GM23338 (cell line): ENCODE data around the gene ERC1. TPM values are rescaled to one million over a fixed set of nuclear protein-coding genes. Genes with fewer than 3 reads are reported as not detected.
"Not testable (repeated sequence)": the region's sequence is repeated elsewhere in the genome, so short reads cannot be mapped to it uniquely, and the experiment has no call there.

Experiments used
- ATAC-seq: fragments of 200-7000 bp; cut with Tn5 transposase; 3 replicates; pipeline ENCODE4 v1.9.1; 2020
- DNase-seq: peaks from one replicate; pipeline ENCODE4 v3.0.0-alpha.2; 2015; ENCODE audit warnings: low spot score
- H2AFZ ChIP-seq: fragments of 200-600 bp; sonication (generic); 2 replicates; pipeline ENCODE4 v1.8.0; 2016; ENCODE audit warnings: antibody characterized with exemption, mild to moderate bottlenecking, moderate library complexity
- H3F3A ChIP-seq: fragments of 200-600 bp; sonication (generic); replicated peaks from 2 replicates; pipeline ENCODE4 v1.8.0; 2017; ENCODE audit warnings: antibody characterized with exemption, mixed run types, low read depth
- H3K27ac ChIP-seq: fragments of 200-600 bp; sonication (generic); 2 replicates; pipeline ENCODE4 v1.6.1; 2016; ENCODE audit warnings: low read depth
- H3K27me3 ChIP-seq: fragments of 200-600 bp; sonication (generic); 2 replicates; pipeline ENCODE4 v1.8.0; 2016; ENCODE audit warnings: mild to moderate bottlenecking, mixed run types, moderate library complexity; ENCODE audit not compliant: insufficient read depth
- H3K36me3 ChIP-seq: fragments of 200-600 bp; sonication (generic); 2 replicates; pipeline ENCODE4 v1.8.0; 2016; ENCODE audit warnings: mild to moderate bottlenecking; ENCODE audit not compliant: insufficient read depth
- H3K4me1 ChIP-seq: fragments of 200-600 bp; sonication (generic); 2 replicates; pipeline ENCODE4 v1.8.0; 2016; ENCODE audit warnings: mild to moderate bottlenecking, moderate library complexity; ENCODE audit not compliant: insufficient read depth
- H3K4me2 ChIP-seq: fragments of 200-600 bp; sonication (generic); 2 replicates; pipeline ENCODE4 v1.7.1; 2017; ENCODE audit warnings: mixed run types
- H3K4me3 ChIP-seq: fragments of 200-600 bp; sonication (generic); 2 replicates; pipeline ENCODE4 v1.6.1; 2016; ENCODE audit warnings: mixed run types
- H3K79me2 ChIP-seq: fragments of 200-600 bp; sonication (generic); replicated peaks from 2 replicates; pipeline ENCODE4 v1.8.0; 2017; ENCODE audit warnings: mild to moderate bottlenecking; ENCODE audit not compliant: insufficient read depth
- H3K9me2 ChIP-seq: fragments of 200-600 bp; sonication (generic); 2 replicates; pipeline ENCODE4 v1.8.0; 2017; ENCODE audit not compliant: insufficient read depth
- H4K20me1 ChIP-seq: fragments of 200-600 bp; sonication (generic); replicated peaks from 2 replicates; pipeline ENCODE4 v1.8.0; 2017; ENCODE audit warnings: mild to moderate bottlenecking; ENCODE audit not compliant: insufficient read depth
- H3K27ac Mint-ChIP-seq: 2 replicates; pipeline ENCODE4 v1.8.0; 2020; ENCODE audit warnings: inconsistent platforms, mild to moderate bottlenecking, moderate library complexity, mixed read lengths
- H3K27me3 Mint-ChIP-seq: 3 replicates; pipeline ENCODE4 v1.8.0; 2022; ENCODE audit warnings: low read depth, mild to moderate bottlenecking, moderate library complexity, mixed read lengths, inconsistent platforms; ENCODE audit not compliant: insufficient read depth, poor library complexity
- H3K36me3 Mint-ChIP-seq: 3 replicates; pipeline ENCODE4 v1.8.0; 2021; ENCODE audit warnings: low read depth, mild to moderate bottlenecking, inconsistent platforms, moderate library complexity, mixed read lengths
- H3K4me1 Mint-ChIP-seq: 3 replicates; pipeline ENCODE4 v1.8.0; 2020; ENCODE audit warnings: mild to moderate bottlenecking, inconsistent platforms, mixed read lengths
- H3K4me3 Mint-ChIP-seq: 3 replicates; pipeline ENCODE4 v1.8.0; 2021; ENCODE audit warnings: moderate library complexity, mild to moderate bottlenecking, inconsistent platforms, mixed read lengths
- H3K9me3 Mint-ChIP-seq: 3 replicates; pipeline ENCODE4 v1.8.0; 2020; ENCODE audit warnings: moderate library complexity, mild to moderate bottlenecking, inconsistent platforms, mixed read lengths
- CREB1 ChIP-seq: fragments of 250-450 bp; sonication (Bioruptor Pico); IDR thresholded peaks from 2 replicates; pipeline ENCODE4 v1.5.0; 2020; ENCODE audit warnings: low read depth, mild to moderate bottlenecking, moderate library complexity
- JUNB ChIP-seq: IDR thresholded peaks from one replicate; pipeline ENCODE4 v1.6.1; 2016; ENCODE audit warnings: antibody characterized with exemption; ENCODE audit not compliant: unreplicated experiment
- NANOG ChIP-seq: IDR thresholded peaks from 2 replicates; pipeline ENCODE4 v1.6.1; 2016; ENCODE audit warnings: antibody characterized with exemption, borderline replicate concordance
- REST ChIP-seq: IDR thresholded peaks from one replicate; pipeline ENCODE4 v1.6.1; 2018; ENCODE audit warnings: antibody characterized with exemption; ENCODE audit not compliant: unreplicated experiment
- STAT1 ChIP-seq: IDR thresholded peaks from one replicate; pipeline ENCODE4 v1.6.1; 2016; ENCODE audit warnings: antibody characterized with exemption; ENCODE audit not compliant: unreplicated experiment
- ZNF114 ChIP-seq: fragments of 250-450 bp; sonication (Bioruptor Pico); IDR thresholded peaks from 2 replicates; pipeline ENCODE4 v1.5.0; 2020; ENCODE audit warnings: mild to moderate bottlenecking, moderate library complexity
- polyA plus RNA-seq: library from polyadenylated mRNA; unstranded; fragments of >200 nt; fragmentation: Nextera tagmentation; extraction: Ambion mirVana; gene quantifications from 2 replicates; pipeline ENCODE4 v1.2.1, GENCODE V29; 2016
- total RNA-seq: library from RNA; depleted of rRNA; stranded (reverse); fragments of >200 nt; shearing (Covaris generic); gene quantifications from 2 replicates; pipeline ENCODE4 v1.2.3, GENCODE V29; 2014
- TF ChIP-seq, protein P1 (sequence below): fragments of 250-450 bp; sonication (Bioruptor Pico); IDR thresholded peaks from 2 replicates; pipeline ENCODE4 v1.5.0; 2020; ENCODE audit warnings: mild to moderate bottlenecking, moderate library complexity
- TF ChIP-seq, protein P2 (sequence below): IDR thresholded peaks from 2 replicates; pipeline ENCODE4 v1.6.1; 2016; ENCODE audit warnings: antibody characterized with exemption

ERC1 gene
- total and polyA plus RNA-seq, 2 experiments from 2014 or later = 28.1 to 35.3 TPM

DNA sequence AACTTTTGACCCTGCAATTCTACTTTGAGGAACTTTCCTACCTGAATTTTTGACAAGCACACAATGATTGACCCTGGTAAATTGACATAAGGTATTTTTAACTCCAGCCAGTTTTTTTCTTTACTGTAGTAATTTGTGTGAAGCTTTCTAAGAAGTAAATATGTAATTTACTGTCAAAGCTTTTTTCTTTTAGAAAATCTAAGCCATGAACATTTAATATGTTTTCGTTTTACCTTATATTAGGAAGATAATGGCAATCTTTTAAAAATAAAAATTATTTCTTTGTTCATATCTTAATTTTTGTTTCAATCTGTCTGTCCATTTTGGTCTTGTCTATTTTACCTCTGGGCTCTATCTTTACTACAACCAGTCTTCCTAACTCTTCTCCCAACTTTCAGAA lies 323.5 kb downstream of the ERC1 start:
- ATAC-seq (no peak), DNase-seq (no peak)
- H3K4me3 Mint-ChIP-seq = no peak overlapping the region
- H3K9me2 ChIP-seq = no peaks in the 10 kb centered on the region
- no peak overlapping the region for H2AFZ ChIP-seq
- no peak overlapping the region for H3K4me3 ChIP-seq
- TF ChIP-seq STAT1 (no peak), ZNF114 (CRISPR knock-in tag) (no peak), REST (no peak), CREB1 (no peak), JUNB (no peak), NANOG (no peak)
- TF ChIP-seq, protein P1, sequence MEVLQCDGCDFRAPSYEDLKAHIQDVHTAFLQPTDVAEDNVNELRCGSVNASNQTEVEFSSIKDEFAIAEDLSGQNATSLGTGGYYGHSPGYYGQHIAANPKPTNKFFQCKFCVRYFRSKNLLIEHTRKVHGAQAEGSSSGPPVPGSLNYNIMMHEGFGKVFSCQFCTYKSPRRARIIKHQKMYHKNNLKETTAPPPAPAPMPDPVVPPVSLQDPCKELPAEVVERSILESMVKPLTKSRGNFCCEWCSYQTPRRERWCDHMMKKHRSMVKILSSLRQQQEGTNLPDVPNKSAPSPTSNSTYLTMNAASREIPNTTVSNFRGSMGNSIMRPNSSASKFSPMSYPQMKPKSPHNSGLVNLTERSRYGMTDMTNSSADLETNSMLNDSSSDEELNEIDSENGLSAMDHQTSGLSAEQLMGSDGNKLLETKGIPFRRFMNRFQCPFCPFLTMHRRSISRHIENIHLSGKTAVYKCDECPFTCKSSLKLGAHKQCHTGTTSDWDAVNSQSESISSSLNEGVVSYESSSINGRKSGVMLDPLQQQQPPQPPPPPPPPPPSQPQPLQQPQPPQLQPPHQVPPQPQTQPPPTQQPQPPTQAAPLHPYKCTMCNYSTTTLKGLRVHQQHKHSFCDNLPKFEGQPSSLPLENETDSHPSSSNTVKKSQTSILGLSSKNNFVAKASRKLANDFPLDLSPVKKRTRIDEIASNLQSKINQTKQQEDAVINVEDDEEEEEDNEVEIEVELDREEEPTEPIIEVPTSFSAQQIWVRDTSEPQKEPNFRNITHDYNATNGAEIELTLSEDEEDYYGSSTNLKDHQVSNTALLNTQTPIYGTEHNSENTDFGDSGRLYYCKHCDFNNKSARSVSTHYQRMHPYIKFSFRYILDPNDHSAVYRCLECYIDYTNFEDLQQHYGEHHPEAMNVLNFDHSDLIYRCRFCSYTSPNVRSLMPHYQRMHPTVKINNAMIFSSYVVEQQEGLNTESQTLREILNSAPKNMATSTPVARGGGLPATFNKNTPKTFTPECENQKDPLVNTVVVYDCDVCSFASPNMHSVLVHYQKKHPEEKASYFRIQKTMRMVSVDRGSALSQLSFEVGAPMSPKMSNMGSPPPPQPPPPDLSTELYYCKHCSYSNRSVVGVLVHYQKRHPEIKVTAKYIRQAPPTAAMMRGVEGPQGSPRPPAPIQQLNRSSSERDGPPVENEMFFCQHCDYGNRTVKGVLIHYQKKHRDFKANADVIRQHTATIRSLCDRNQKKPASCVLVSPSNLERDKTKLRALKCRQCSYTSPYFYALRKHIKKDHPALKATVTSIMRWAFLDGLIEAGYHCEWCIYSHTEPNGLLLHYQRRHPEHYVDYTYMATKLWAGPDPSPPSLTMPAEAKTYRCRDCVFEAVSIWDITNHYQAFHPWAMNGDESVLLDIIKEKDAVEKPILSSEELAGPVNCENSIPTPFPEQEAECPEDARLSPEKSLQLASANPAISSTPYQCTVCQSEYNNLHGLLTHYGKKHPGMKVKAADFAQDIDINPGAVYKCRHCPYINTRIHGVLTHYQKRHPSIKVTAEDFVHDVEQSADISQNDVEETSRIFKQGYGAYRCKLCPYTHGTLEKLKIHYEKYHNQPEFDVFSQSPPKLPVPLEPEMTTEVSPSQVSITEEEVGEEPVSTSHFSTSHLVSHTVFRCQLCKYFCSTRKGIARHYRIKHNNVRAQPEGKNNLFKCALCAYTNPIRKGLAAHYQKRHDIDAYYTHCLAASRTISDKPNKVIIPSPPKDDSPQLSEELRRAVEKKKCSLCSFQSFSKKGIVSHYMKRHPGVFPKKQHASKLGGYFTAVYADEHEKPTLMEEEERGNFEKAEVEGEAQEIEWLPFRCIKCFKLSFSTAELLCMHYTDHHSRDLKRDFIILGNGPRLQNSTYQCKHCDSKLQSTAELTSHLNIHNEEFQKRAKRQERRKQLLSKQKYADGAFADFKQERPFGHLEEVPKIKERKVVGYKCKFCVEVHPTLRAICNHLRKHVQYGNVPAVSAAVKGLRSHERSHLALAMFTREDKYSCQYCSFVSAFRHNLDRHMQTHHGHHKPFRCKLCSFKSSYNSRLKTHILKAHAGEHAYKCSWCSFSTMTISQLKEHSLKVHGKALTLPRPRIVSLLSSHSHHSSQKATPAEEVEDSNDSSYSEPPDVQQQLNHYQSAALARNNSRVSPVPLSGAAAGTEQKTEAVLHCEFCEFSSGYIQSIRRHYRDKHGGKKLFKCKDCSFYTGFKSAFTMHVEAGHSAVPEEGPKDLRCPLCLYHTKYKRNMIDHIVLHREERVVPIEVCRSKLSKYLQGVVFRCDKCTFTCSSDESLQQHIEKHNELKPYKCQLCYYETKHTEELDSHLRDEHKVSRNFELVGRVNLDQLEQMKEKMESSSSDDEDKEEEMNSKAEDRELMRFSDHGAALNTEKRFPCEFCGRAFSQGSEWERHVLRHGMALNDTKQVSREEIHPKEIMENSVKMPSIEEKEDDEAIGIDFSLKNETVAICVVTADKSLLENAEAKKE (CRISPR knock-in tag) = no peak
- TF ChIP-seq, protein P2, sequence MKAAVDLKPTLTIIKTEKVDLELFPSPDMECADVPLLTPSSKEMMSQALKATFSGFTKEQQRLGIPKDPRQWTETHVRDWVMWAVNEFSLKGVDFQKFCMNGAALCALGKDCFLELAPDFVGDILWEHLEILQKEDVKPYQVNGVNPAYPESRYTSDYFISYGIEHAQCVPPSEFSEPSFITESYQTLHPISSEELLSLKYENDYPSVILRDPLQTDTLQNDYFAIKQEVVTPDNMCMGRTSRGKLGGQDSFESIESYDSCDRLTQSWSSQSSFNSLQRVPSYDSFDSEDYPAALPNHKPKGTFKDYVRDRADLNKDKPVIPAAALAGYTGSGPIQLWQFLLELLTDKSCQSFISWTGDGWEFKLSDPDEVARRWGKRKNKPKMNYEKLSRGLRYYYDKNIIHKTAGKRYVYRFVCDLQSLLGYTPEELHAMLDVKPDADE = no peak
- no peak overlapping the region for H3K4me2 ChIP-seq
- peaks cover 4% of the 10 kb centered on the region for H3K36me3 ChIP-seq
- H4K20me1 ChIP-seq = no peaks in the 10 kb centered on the region
- peaks cover 11% of the 10 kb centered on the region; the same call in 2 of the 3 replicates for H3K4me1 Mint-ChIP-seq
- H3K79me2 ChIP-seq = no peaks in the 10 kb centered on the region
- H3K27me3 ChIP-seq = no peaks in the 10 kb centered on the region
- H3K27me3 Mint-ChIP-seq = peaks cover 1% of the 10 kb centered on the region
- no peaks in the 10 kb centered on the region for H3K4me1 ChIP-seq
- H3F3A ChIP-seq = no peaks in the 10 kb centered on the region
- no peak overlapping the region for H3K27ac ChIP-seq
- H3K27ac Mint-ChIP-seq = no peak overlapping the region
- peaks cover 6% of the 10 kb centered on the region; the same call in 1 of the 3 replicates for H3K9me3 Mint-ChIP-seq
- H3K36me3 Mint-ChIP-seq = peaks cover 23% of the 10 kb centered on the region; the same call in 2 of the 3 replicates

DNA sequence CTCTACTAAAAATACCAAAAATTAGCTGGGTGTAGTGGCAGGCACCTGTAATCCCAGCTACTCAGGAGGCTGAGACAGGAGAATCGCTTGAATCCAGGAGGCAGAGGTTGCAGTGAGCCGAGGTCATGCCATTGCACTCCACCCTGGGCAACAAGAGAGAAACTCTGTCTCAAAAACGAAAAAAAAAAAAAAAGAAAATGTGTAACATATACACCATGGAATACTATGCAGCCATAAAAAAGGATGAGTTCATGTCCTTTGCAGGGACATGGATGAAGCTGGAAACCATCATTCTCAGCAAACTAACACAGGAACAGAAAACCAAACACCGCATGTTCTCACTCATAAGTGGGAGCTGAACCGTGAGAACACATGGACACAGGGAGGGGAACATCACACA lies 326.0 kb downstream of the ERC1 start:
- not testable (repeated sequence) for H3K27ac Mint-ChIP-seq, ATAC-seq, H3K79me2 ChIP-seq

More for the DNA sequence above, 326.0 kb downstream of the ERC1 start:
- Mint-ChIP-seq H3K4me1 (peaks cover 11% of the 10 kb centered on the region; the same call in 2 of the 3 replicates), H3K36me3 (peaks cover 23% of the 10 kb centered on the region; the same call in 2 of the 3 replicates)
- not testable (repeated sequence) for H3F3A ChIP-seq, H4K20me1 ChIP-seq, H3K27ac ChIP-seq, H3K36me3 ChIP-seq, H3K4me1 ChIP-seq, H3K4me2 ChIP-seq, H3K4me3 Mint-ChIP-seq, H3K9me3 Mint-ChIP-seq, H3K9me2 ChIP-seq, H3K27me3 Mint-ChIP-seq, DNase-seq, H3K27me3 ChIP-seq, H3K4me3 ChIP-seq, H2AFZ ChIP-seq
